HFFc6 (cell line): ENCODE data around the gene GLI3. TPM values are rescaled to one million over a fixed set of nuclear protein-coding genes. Genes with fewer than 3 reads are reported as not detected.

Source experiments
- DNase-seq: peaks from one replicate; pipeline ENCODE4 v3.0.0-alpha.2; 2018
- H3K27ac Mint-ChIP-seq: 2 replicates; pipeline ENCODE4 v1.8.0; 2020; ENCODE audit warnings: mild to moderate bottlenecking, mixed read lengths
- H3K27me3 Mint-ChIP-seq: 2 replicates; pipeline ENCODE4 v1.8.0; 2021; ENCODE audit warnings: mild to moderate bottlenecking, moderate library complexity, mixed read lengths; ENCODE audit not compliant: insufficient read depth
- H3K36me3 Mint-ChIP-seq: 2 replicates; pipeline ENCODE4 v1.8.0; 2021; ENCODE audit warnings: low read depth, mixed read lengths
- H3K4me1 Mint-ChIP-seq: 2 replicates; pipeline ENCODE4 v1.8.0; 2020; ENCODE audit warnings: low read depth, mixed read lengths
- H3K4me3 Mint-ChIP-seq: 2 replicates; pipeline ENCODE4 v1.8.0; 2020; ENCODE audit warnings: mild to moderate bottlenecking, moderate library complexity, mixed read lengths
- H3K9me3 Mint-ChIP-seq: 2 replicates; pipeline ENCODE4 v1.8.0; 2020; ENCODE audit warnings: mild to moderate bottlenecking, mixed read lengths
- total RNA-seq, 6 experiments: library from RNA; stranded (reverse); fragmentation: NEBNext Ultra II Directional; extraction: Animal tissue kit (Norgen Biotek cat#: 25700); gene quantifications; 2 replicates in 1 of 6; 3 replicates in 5 of 6; pipeline ENCODE4 v1.2.3, GENCODE V29; 2021
- TF ChIP-seq, protein P1 (sequence below): fragments of 200-600 bp; sonication (generic); IDR thresholded peaks from 2 replicates; pipeline ENCODE4 v1.5.0; 2021; ENCODE audit warnings: antibody characterized with exemption, mild to moderate bottlenecking

The GLI3 gene
- total RNA-seq, 6 experiments from 2014 or later: 12.5 to 23.0 (median 21.7) TPM

DNA sequence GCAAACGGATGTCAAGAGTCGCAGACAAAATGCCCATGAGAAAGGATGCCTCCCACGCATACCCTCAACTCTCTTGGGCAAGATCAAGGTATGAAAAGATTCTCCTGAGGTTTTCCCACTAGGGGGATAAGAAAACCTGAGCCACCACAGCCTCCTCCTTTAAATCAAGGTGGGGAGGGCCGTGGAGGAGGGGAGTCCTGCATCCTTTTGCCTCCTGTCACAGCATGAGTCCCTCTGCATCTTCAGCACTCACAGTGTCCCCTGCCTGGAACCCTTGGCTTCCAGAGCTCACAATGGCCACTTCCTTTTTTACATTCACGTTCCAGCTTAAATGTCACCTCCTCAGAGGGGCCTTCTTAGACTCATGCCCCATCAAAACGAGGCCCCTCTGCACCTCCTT, 207.6 kb downstream of the GLI3 start:
- DNase-seq: no peak
- H3K27ac Mint-ChIP-seq: no peak overlapping the region; the same call in 1 of the 2 replicates
- no peak overlapping the region for H3K4me3 Mint-ChIP-seq
- peaks cover 17% of the 10 kb centered on the region for H3K36me3 Mint-ChIP-seq
- no peaks in the 10 kb centered on the region for H3K4me1 Mint-ChIP-seq
- H3K27me3 Mint-ChIP-seq: no peaks in the 10 kb centered on the region; the same call in 1 of the 2 replicates
- TF ChIP-seq, protein P1, sequence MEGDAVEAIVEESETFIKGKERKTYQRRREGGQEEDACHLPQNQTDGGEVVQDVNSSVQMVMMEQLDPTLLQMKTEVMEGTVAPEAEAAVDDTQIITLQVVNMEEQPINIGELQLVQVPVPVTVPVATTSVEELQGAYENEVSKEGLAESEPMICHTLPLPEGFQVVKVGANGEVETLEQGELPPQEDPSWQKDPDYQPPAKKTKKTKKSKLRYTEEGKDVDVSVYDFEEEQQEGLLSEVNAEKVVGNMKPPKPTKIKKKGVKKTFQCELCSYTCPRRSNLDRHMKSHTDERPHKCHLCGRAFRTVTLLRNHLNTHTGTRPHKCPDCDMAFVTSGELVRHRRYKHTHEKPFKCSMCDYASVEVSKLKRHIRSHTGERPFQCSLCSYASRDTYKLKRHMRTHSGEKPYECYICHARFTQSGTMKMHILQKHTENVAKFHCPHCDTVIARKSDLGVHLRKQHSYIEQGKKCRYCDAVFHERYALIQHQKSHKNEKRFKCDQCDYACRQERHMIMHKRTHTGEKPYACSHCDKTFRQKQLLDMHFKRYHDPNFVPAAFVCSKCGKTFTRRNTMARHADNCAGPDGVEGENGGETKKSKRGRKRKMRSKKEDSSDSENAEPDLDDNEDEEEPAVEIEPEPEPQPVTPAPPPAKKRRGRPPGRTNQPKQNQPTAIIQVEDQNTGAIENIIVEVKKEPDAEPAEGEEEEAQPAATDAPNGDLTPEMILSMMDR: no peak
- no peaks in the 10 kb centered on the region for H3K9me3 Mint-ChIP-seq

DNA sequence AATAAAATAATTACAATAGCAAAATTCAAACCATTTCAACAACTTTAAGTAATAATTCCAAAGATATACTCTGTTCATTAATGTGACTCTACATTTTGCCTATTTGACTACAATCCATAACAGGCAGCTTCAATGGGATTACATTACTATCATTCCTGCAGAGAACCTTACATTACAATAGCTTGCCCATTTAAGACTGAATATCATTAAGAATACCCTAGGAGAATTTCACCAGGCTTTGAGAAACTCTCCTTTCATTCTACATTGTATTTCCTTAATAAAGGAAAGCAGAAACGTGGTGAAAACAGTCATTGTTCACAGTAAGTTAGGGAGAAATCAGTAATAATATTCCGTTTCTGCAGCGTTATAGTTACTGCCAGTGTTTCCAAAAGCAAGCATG, 209.5 kb downstream of the GLI3 start:
- DNase-seq: no peak
- peaks cover 22% of the 10 kb centered on the region for H3K36me3 Mint-ChIP-seq
- H3K9me3 Mint-ChIP-seq: no peaks in the 10 kb centered on the region
- TF ChIP-seq, protein P1: no peak
- H3K27me3 Mint-ChIP-seq: no peaks in the 10 kb centered on the region; the same call in 1 of the 2 replicates
- H3K4me3 Mint-ChIP-seq: no peak overlapping the region
- no peaks in the 10 kb centered on the region for H3K4me1 Mint-ChIP-seq
- no peak overlapping the region for H3K27ac Mint-ChIP-seq

DNA sequence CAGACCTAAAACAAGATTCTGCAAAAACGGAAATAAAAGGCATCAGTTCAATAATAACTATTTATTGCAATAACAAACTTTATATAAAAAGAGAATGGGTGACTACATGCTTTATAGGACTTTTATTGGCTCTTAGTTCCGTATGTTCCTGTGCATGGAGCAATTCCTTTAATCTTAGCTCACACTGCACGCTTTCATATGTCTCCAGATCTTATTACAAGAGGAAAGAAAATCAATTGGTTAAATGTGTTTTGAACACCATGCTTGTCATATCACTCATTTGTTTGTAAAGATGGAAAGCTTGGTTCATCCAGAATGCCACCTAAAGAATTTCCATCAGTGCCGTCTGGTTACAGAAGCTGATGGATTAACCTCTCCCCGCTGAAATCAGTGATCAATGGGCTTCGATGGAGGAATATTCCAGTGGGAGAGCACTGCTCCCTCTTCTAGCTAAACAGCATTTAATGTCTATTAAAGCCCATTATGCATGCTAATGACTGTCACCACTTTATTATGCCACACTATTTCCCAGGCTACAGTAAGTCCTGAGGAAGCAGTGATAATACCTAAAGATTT, 210.3 kb downstream of the GLI3 start:
- Mint-ChIP-seq H3K27me3 (no peaks in the 10 kb centered on the region; the same call in 1 of the 2 replicates), H3K4me3 (no peak overlapping the region), H3K4me1 (no peaks in the 10 kb centered on the region), H3K27ac (no peak overlapping the region), H3K9me3 (no peaks in the 10 kb centered on the region), H3K36me3 (peaks cover 22% of the 10 kb centered on the region)
- TF ChIP-seq, protein P1: no peak
- no peak for DNase-seq

DNA sequence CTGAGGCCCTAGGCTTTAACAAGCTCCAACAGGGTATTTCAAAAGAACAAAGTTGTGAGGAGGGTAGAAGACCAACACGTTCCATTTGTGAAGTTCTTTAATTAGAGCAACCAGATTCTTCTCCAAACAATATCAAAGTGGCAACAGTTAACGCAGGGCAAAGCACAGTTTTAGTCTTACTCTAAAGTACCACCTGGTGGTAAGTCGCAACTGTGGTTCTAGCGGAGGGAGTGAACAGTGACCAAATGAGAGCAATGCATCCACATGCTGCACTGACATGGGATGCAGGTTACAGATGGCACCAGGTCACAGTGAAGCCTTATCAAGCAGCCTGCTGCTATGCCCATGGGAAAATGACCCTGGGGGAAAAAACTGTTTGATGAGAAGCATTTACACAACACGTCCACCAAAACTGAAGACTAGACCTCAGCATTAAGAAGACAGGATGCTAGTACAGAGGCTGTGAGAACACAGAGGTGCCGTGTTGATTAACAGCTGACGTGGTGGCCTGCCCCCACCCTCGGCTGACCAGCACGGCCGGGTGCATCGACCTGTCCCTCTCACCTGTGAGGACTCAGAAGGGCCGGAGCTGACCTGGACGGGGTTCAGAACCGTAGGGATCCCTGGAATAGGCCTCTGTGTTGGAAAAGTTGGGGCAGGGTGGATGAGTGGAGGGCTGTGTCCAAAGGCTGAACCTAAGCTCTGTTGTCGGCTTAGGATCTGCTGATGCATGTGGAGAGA, 211.2 kb downstream of the GLI3 start:
- TF ChIP-seq, protein P1: no peak
- DNase-seq: no peak
- Mint-ChIP-seq H3K27me3 (no peaks in the 10 kb centered on the region; the same call in 1 of the 2 replicates), H3K9me3 (no peaks in the 10 kb centered on the region), H3K27ac (no peak overlapping the region), H3K4me3 (no peak overlapping the region), H3K36me3 (peaks cover 22% of the 10 kb centered on the region), H3K4me1 (no peaks in the 10 kb centered on the region)

DNA sequence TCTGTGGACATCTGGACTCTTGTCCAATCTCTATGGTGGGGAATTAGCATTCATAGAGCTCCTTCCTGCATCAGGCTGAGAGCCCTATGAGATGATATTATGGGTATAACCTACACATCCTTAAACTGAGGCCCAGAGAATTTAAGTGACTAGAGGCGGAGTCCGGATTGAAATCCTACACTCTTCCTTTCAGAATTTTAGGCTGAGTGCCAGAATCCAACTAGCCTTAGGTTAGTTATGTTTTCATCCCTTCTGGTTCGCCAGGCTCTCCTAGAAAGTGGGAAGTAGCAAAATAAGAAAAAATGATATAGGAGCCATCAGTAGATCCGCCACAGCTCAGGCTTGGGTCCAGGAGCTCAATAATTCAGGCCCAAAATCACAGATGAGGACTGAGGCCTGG, 212.5 kb downstream of the GLI3 start:
- no peak overlapping the region for H3K27ac Mint-ChIP-seq
- H3K36me3 Mint-ChIP-seq: peaks cover 14% of the 10 kb centered on the region
- H3K4me1 Mint-ChIP-seq: no peaks in the 10 kb centered on the region
- no peaks in the 10 kb centered on the region; the same call in 1 of the 2 replicates for H3K27me3 Mint-ChIP-seq
- H3K9me3 Mint-ChIP-seq: no peaks in the 10 kb centered on the region
- no peak overlapping the region for H3K4me3 Mint-ChIP-seq
- TF ChIP-seq, protein P1: no peak
- no peak for DNase-seq
